Measurements from ENCODE around the gene SPSB3.

The SPSB3 gene

DNA sequence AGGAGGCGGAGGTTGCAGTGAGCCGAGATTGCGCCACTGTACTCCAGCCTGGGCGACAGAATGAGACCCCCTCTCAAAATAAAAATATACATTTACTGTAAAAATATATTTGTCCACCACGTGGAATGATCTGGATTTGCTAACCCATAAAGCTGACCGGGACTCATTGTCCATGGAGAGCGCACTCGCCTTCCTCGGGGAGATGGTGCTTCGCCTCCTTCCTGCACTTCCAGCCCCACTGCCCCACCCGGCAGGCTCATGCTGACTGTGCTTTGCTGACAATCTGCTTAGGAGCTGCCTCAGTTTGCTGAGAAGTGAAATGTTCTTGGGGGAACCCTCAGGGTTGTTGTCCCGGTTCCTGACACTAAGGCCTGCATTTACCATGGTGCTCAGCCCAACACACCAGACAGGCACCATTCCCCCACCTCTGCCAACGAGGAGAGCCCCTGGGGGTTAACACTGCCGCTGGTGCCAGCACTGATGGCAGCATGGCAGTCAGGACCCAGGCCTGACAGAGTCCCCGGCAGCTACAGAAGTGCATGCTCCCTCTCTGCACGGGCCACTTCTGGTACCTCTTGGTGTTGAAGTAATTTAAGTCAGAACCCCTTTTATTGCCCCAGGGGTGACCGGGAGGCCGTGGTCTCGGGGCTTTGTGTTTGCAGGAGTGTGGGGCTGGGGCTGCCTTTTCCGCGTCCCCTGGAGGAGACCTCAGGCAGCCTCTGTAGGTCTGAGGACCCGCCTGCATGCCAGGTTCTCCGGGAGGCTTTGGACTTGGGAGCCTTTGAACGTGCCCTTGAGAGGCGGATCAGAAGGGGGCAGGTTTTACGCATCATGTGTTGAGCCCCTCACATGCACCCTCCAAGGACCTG is 2.8 kb upstream of the SPSB3 start:
- H3K4me3 ChIP-seq (ENCODE audit: low read depth, low read length): no peak overlapping the region
- no peak for DNase-seq (ENCODE audit: low read depth)
- TF ChIP-seq, protein P1, sequence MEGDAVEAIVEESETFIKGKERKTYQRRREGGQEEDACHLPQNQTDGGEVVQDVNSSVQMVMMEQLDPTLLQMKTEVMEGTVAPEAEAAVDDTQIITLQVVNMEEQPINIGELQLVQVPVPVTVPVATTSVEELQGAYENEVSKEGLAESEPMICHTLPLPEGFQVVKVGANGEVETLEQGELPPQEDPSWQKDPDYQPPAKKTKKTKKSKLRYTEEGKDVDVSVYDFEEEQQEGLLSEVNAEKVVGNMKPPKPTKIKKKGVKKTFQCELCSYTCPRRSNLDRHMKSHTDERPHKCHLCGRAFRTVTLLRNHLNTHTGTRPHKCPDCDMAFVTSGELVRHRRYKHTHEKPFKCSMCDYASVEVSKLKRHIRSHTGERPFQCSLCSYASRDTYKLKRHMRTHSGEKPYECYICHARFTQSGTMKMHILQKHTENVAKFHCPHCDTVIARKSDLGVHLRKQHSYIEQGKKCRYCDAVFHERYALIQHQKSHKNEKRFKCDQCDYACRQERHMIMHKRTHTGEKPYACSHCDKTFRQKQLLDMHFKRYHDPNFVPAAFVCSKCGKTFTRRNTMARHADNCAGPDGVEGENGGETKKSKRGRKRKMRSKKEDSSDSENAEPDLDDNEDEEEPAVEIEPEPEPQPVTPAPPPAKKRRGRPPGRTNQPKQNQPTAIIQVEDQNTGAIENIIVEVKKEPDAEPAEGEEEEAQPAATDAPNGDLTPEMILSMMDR (IDR thresholded peaks at IDR 0.05; ENCODE audit: insufficient read depth, low read depth, low read length, missing control alignments): no peak

DNA sequence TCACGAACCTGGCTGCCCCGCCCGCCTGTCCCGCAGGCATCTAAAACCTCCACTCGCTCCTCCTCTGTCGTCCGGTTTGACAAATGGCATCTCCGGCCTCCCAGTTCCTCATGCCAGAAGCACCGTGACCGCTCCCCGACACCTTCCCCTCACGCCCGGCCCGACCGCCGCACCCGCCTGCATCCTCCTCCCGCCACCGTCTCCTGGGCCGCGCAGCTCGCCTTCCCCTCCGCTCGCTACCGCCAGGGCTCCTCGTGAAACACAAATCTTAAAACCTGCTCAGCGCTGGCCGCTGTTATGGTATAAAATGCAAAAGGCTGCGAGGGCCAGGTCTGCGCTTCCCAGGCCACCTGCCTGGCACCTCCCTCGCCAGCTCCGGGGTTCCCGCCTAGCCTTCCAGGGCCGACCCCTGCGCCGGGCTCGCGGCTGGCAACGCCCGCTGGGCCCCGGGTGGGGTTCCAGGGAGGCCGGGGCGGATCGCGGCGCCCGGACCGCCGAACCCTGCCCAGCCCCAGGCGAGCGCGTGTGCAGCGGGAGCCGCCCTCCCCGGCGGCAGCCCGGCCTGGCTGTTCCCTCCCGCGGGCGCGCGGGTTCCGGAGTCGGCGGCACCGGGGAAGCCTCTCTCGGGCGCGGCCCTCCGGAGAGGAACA is 488 bp downstream of the SPSB3 start:
- TF ChIP-seq, protein P1 (IDR thresholded peaks at IDR 0.05; ENCODE audit: insufficient read depth, low read depth, low read length, missing control alignments): peak; percentile 10
- DNase-seq (ENCODE audit: low read depth): peak; percentile 42
- peak overlapping the region; percentile 84 for H3K4me3 ChIP-seq (ENCODE audit: low read depth, low read length)

DNA sequence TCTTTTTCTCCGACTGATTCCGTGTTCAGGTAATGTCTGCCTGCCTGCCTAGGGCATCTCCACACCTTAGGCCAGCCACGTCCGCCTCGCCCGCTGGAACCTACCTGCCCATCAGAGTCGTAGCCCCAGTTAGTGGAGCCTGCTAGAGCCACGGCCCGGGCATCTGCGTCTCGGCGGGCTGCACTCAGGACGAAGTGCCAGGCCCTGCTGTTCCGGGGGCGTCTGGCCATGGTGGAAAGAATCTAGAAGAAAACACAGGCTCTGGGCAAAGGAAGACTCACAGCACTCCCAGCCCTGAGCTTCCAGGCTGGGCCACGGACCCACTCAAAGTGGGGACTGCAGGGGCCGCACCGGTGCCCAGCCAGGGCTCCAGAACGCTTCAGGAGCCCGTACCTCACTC is 1.1 kb downstream of the SPSB3 start:
- DNase-seq (ENCODE audit: low read depth): no peak
- TF ChIP-seq, protein P1 (IDR thresholded peaks at IDR 0.05; ENCODE audit: insufficient read depth, low read depth, low read length, missing control alignments): no peak
- peak overlapping the region; percentile 84 for H3K4me3 ChIP-seq (ENCODE audit: low read depth, low read length)

DNA sequence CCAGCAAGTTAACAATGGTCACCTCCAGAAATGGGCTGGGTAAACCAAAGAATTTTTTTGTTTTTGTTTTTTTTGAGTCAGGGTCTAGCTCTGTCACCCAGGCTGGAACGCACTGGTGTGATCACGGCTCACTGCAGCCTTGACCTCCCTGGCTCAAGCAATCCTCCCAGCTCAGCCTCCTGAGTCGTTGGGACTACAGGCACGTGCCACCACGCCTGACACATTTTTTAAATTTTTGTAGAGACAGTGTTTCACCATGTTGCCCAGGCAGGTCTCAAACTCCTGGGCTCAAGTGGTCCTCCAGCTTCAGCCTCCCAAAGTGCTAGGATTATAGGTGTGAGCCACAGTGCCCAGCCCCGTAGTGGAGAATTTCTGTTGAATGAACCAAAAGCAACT is 1.7 kb downstream of the SPSB3 start:
- no peak for DNase-seq (ENCODE audit: low read depth)
- no peak overlapping the region for H3K4me3 ChIP-seq (ENCODE audit: low read depth, low read length)
- TF ChIP-seq, protein P1 (IDR thresholded peaks at IDR 0.05; ENCODE audit: insufficient read depth, low read depth, low read length, missing control alignments): no peak

DNA sequence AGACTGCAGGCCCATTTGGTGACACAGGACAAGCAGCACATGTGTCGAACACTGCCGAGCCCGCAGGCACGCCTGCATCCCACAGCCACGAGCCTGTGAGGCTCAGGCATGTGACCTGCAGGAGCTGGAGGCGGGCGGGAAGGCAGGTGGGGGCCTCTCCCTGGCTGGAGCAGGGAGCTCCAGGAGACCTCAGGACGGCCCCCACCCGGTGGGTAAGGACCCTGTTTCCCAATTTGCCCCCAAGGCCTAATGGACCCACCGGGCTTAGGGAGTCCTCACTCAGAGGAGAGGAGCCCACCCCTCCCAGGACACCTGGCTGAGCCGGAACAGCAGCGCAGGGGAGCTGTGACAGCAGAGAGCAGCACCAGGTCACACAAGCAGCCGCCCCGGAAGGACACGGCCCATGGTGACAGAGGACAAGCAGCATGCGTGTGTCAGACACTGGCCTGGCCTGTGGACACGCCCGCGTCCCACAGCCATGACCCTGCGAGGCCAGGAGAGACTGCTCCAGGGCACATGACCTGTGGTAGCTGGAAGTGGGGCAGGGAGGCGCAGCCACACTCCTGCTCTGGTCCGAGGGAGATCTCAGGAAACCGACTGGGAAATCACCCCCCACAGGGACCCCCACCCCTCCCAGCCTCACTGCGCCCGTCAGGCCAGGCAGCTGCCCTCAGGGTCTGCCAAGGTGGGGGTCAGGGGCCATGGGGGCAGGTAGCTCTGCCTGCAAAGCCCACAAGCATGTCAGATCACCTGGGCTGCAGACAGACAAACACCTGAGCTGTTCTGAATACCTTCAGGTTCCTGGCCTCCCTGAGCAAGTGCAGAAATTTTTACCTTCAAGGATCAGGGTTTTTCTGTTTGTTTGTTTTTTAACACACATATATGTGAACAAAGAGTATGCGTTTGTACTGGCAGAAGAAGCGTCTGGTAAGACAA is 2.4 kb downstream of the SPSB3 start:
- TF ChIP-seq, protein P1 (IDR thresholded peaks at IDR 0.05; ENCODE audit: insufficient read depth, low read depth, low read length, missing control alignments): no peak
- no peak overlapping the region for H3K4me3 ChIP-seq (ENCODE audit: low read depth, low read length)
- no peak for DNase-seq (ENCODE audit: low read depth)

DNA sequence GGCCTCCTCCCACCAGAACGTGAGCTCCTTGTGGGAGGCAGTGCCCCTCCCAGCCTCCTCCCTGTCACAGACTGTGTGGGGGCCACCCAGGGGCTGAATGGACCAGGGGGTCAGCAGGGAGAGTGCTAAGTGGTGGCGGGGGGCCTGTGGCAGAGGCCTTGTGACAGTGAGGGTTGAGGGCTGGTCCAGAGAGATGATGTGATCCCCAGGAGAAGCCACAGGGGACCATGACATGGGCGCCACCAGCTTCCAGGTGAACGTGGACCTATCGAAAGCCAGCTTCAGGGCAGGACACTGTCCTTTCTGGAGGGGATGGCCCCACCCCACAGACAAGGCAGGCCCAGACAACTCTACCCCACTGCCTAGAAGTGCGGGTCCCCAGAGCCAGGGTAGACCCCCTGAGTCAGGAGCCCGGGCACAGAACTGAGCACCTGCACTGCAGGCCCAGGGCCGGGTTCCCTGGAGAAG is 3.1 kb downstream of the SPSB3 start:
- DNase-seq (ENCODE audit: low read depth): no peak

More for the DNA sequence above, 3.1 kb downstream of the SPSB3 start:
- TF ChIP-seq, protein P1 (IDR thresholded peaks at IDR 0.05; ENCODE audit: insufficient read depth, low read depth, low read length, missing control alignments): no peak
- no peak overlapping the region for H3K4me3 ChIP-seq (ENCODE audit: low read depth, low read length)

Measured in GM12865 (cell line).